Kidney epithelial cell (primary cell): Measurements from ENCODE around the gene AHSG. TPM values are rescaled to one million over a fixed set of nuclear protein-coding genes. Genes with fewer than 3 reads are reported as not detected.

Source experiments
- DNase-seq: peaks from one replicate; pipeline ENCODE4 v3.0.0-alpha.2; 2010; ENCODE audit warnings: low read depth
- H3K27me3 ChIP-seq: 2 replicates; pipeline ENCODE4 v1.6.0; 2011; ENCODE audit warnings: low read length; ENCODE audit not compliant: control insufficient read depth, insufficient read depth
- H3K36me3 ChIP-seq: 2 replicates; pipeline ENCODE4 v1.5.1; 2011; ENCODE audit warnings: low read length; ENCODE audit not compliant: control insufficient read depth, insufficient read depth
- H3K4me3 ChIP-seq: 2 replicates; pipeline ENCODE4 v1.5.1; 2011; ENCODE audit warnings: low read depth, mild to moderate bottlenecking, control low read depth, low read length
- CTCF ChIP-seq: IDR thresholded peaks from 2 replicates; pipeline ENCODE4 v1.5.1; 2011; ENCODE audit warnings: mild to moderate bottlenecking, moderate library complexity, low read length, control low read depth, inconsistent platforms; ENCODE audit not compliant: insufficient read depth, poor library complexity, severe bottlenecking
- total RNA-seq: library from RNA; depleted of rRNA; stranded (reverse); fragments of >200 nt; gene quantifications from 2 replicates; pipeline ENCODE4 v1.2.3, GENCODE V29; 2015

AHSG gene
- total RNA-seq, 1 donor from 2014 or later, result not detected

- no peak for TF ChIP-seq CTCF
- H3K36me3 ChIP-seq, result no peaks in the 10 kb centered on the region
- no peak overlapping the region for H3K4me3 ChIP-seq
- DNase-seq, result no peak
- no peaks in the 10 kb centered on the region for H3K27me3 ChIP-seq
Observed at GRCh38 chr3:186621894-186622650, 9.2 kb downstream of the AHSG start.

GRCh38 chr3:186622651-186623310 is 9.9 kb downstream of the AHSG start:
- Histone ChIP-seq H3K36me3 (no peaks in the 10 kb centered on the region), H3K4me3 (no peak overlapping the region), H3K27me3 (no peaks in the 10 kb centered on the region)
- no peak for TF ChIP-seq CTCF
- DNase-seq, result no peak

- no peaks in the 10 kb centered on the region for H3K27me3 ChIP-seq
- no peak for TF ChIP-seq CTCF
- no peak overlapping the region for H3K4me3 ChIP-seq
- no peaks in the 10 kb centered on the region for H3K36me3 ChIP-seq
- DNase-seq, result no peak
Observed at GRCh38 chr3:186624598-186624997, 11.7 kb downstream of the AHSG start.

- no peak for TF ChIP-seq CTCF
- H3K36me3 ChIP-seq, result no peaks in the 10 kb centered on the region
- no peaks in the 10 kb centered on the region for H3K27me3 ChIP-seq
- DNase-seq, result no peak
- H3K4me3 ChIP-seq, result no peak overlapping the region
Observed at GRCh38 chr3:186625600-186626042, 12.8 kb downstream of the AHSG start.

- H3K4me3 ChIP-seq, result no peak overlapping the region
- H3K36me3 ChIP-seq, result no peaks in the 10 kb centered on the region
- DNase-seq, result no peak
- no peak for TF ChIP-seq CTCF
- H3K27me3 ChIP-seq, result no peaks in the 10 kb centered on the region
Observed at GRCh38 chr3:186626254-186626847, 13.5 kb downstream of the AHSG start.
